Activated CD4-positive, alpha-beta T cell treated with anti-CD3 and anti-CD28 coated beads, Interleukin-2, amount 10 ng/mL, durations not matched to agents 7 days and 5 days (primary cell): ENCODE results near the gene PRDM12. TPM values are rescaled to one million over a fixed set of nuclear protein-coding genes. Genes with fewer than 3 reads are reported as not detected.

Experiments
- CTCF ChIA-PET: fragments of 350-600 bp; sonication (Branson Sonifier 250); formaldehyde crosslinking; loops from one replicate; lab custom pipeline; 2021; ENCODE audit warnings: antibody characterized with exemption; lab: Charles Lee
- POLR2A ChIA-PET: fragments of 350-600 bp; sonication (Branson Sonifier 250); formaldehyde crosslinking; loops from one replicate; lab custom pipeline; 2021; ENCODE audit warnings: antibody characterized with exemption; lab: Charles Lee
- DNase-seq: peaks from one replicate; pipeline ENCODE4 v3.0.0-alpha.2; 2020
- H3K27ac Mint-ChIP-seq: one replicate; pipeline ENCODE4 v1.8.0; 2021; ENCODE audit warnings: mild to moderate bottlenecking, moderate library complexity, mixed read lengths
- H3K27me3 Mint-ChIP-seq: one replicate; pipeline ENCODE4 v1.8.0; 2021; ENCODE audit warnings: mixed read lengths
- H3K36me3 Mint-ChIP-seq: one replicate; pipeline ENCODE4 v1.8.0; 2021; ENCODE audit warnings: low read depth, mixed read lengths
- H3K4me1 Mint-ChIP-seq: one replicate; pipeline ENCODE4 v1.8.0; 2021; ENCODE audit warnings: mixed read lengths
- H3K4me3 Mint-ChIP-seq: one replicate; pipeline ENCODE4 v1.8.0; 2021; ENCODE audit warnings: mild to moderate bottlenecking, moderate library complexity, mixed read lengths
- H3K9me3 Mint-ChIP-seq: one replicate; pipeline ENCODE4 v1.8.0; 2021; ENCODE audit warnings: mixed read lengths
- total RNA-seq, 2 experiments: library from RNA; stranded (reverse); gene quantifications; one replicate each; pipeline ENCODE4 v1.2.3, GENCODE V29; 2021

The PRDM12 gene
- total RNA-seq, 2 experiments from 2014 or later: not detected

DNA sequence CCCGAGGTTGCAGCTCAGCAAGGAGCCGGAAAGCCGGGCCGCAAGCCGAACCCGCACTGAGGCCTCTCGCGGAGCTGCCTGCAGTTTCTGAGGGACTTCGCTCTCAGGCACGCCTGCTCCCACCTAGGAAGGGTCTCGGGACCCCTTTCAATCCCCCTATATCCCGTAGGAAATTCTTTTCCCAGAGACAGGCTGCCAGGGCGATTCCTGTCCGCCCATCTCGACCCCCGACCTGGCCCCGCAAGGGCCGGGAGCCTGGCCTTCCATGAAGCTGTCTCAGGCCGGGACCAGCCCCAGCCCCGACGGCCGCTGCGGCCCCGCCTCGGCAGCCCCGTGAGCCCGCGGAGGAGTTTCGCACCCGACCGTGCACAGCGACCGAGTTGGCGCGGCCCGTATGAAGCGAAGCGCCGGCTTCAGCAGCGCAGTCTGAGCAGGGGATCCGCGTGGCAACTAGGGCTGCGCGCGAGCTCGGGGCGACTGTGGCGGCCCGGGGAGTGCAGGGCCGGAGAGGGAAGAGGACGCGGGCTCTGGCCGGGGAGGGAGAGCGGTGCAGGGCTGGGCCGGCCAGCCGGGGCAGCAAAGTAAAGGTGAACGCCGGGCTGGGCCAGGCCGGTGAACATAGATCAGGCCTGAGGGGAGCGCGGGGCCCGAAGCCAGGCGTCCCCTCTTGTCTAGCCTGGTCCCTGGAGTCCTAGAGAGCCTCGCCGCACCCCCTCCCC is 977 bp upstream of the PRDM12 start:
- ChIA-PET CTCF (interaction anchor here (0.6 kb wide), 1 partner anchor 397 kb away, joined by 3 read pairs; no protein-coding TSS in a partner anchor), POLR2A (no interaction called here)
- no peak for DNase-seq
- Mint-ChIP-seq H3K9me3 (no peaks in the 10 kb centered on the region), H3K27ac (peak overlapping the region; percentile 50), H3K36me3 (peaks cover 3% of the 10 kb centered on the region), H3K27me3 (peaks cover 73% of the 10 kb centered on the region), H3K4me1 (peaks cover 10% of the 10 kb centered on the region), H3K4me3 (no peak overlapping the region)

DNA sequence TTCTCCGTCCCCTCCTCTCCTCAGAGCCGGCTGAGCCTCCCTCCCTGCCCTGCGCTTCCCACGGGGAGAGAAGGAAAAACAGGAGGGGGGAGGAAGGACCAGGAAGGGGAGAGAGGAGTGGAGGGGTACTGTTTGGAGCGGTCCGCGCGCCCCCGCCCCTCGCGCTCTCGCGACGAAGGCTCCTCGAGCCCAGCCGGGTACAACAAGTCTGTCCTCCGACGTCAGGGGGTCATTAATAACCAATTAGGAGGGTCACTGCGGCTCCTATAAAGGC is 480 bp upstream of the PRDM12 start:
- peaks cover 71% of the 10 kb centered on the region for H3K27me3 Mint-ChIP-seq
- peaks cover 3% of the 10 kb centered on the region for H3K36me3 Mint-ChIP-seq
- POLR2A ChIA-PET: no interaction called here
- CTCF ChIA-PET: no interaction called here
- no peak overlapping the region for H3K4me3 Mint-ChIP-seq
- DNase-seq: no peak
- H3K27ac Mint-ChIP-seq: no peak overlapping the region
- H3K4me1 Mint-ChIP-seq: peaks cover 8% of the 10 kb centered on the region
- H3K9me3 Mint-ChIP-seq: no peaks in the 10 kb centered on the region

DNA sequence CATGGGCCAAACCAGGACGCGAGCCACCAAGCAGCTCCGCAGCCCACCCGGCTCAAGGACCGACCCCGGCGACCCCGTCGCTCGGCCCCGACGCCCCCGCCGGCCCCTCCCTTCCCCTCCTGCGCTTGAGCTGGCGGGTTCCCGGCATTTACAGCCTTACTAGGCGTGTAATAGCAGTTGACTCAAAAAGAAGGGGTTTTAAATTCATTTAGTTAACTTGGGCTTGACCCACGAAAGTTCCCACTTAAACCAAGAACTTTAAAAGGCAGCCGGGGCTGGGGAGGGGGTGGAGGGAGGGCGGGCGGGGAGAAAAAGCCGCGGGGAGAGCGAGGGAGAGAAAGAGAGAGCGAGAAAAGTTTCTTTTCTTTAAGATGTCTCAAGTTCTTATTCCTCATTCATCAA is 636 bp downstream of the PRDM12 start:
- peaks cover 3% of the 10 kb centered on the region for H3K36me3 Mint-ChIP-seq
- peaks cover 7% of the 10 kb centered on the region for H3K4me1 Mint-ChIP-seq
- H3K4me3 Mint-ChIP-seq: no peak overlapping the region
- ChIA-PET POLR2A (no interaction called here), CTCF (no interaction called here)
- peak overlapping the region; percentile 50 for H3K27ac Mint-ChIP-seq
- no peak for DNase-seq
- no peaks in the 10 kb centered on the region for H3K9me3 Mint-ChIP-seq
- H3K27me3 Mint-ChIP-seq: peaks cover 64% of the 10 kb centered on the region

DNA sequence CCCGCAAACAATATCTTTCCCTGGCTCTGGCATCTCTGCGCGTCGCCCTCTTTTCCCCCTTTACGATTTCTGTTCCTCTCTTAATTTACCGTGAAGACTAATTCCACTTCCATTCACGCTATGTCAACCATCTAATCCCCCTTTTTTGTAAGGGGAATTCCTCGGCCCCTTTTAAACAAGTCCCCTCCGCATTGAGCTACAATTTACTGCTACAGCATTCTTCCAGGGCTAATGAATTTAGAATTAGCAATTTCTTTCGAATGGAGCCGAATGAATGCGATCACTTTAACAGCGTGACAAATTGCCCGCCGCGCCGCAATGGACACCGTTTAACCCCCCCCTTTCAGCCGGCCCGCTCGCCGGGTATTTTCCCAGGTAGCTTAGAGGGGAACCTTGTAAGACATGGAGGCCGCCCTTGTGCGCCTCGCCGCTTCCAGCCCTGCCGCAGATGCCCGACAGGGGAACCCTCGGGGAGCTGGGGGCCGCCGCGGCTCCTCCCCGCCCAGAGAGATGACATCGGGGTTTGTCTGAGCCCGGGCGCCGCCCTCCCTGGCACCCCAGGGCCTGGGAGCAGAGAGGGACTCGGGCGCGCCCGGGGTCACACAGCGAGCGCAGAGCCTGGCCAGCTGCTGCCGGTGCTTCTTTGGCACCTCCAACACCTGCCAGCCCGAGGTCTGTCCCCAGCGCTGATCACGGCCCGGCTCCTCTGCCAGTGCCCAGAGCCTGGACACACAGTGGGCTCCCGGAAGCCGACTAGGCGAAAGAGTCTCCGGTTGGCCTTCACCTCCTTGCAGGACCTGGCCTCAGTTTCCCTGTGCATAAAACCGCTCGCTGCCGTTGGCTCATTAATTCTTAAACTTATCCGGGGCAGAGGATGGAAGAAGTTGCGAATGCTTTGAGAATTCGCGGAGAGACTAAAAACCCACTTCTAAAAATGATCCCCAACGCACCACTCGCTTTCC is 1.3 kb downstream of the PRDM12 start:
- Mint-ChIP-seq H3K27me3 (peaks cover 65% of the 10 kb centered on the region), H3K9me3 (no peaks in the 10 kb centered on the region), H3K27ac (peak overlapping the region; percentile 50), H3K36me3 (peaks cover 3% of the 10 kb centered on the region), H3K4me3 (no peak overlapping the region), H3K4me1 (peaks cover 7% of the 10 kb centered on the region)
- no peak for DNase-seq
- CTCF ChIA-PET: no interaction called here
- POLR2A ChIA-PET: no interaction called here

DNA sequence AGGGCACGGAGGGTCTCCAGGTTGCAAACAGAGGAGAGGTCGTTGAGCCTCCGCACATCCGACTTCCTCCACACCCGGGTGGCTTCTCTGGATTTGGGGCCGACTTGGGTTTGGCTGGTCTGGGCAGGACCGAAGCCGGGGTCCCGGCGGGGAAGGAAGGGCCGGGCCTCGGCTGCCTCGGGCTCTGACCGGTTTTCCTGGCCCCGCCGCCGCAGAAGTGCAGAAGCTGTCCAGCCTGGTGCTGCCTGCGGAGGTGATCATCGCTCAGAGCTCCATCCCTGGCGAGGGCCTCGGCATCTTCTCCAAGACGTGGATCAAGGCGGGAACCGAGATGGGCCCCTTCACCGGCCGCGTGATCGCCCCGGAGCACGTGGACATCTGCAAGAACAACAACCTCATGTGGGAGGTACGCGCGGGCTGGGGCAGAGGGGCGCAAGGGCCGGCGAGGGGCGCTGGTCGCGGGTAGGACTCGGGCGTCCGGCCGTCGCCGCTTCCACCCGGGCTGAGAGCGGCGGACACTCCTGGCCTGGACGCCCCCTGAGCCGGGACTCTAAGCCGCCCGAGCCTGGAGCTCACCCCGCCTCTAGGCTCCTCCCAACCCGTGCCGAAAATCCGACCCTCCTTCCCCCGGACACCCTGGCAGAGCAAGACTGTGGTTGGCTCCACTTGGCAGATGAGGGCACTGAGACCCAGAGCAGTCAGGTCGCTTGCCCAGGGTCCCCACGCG is 2.2 kb downstream of the PRDM12 start:
- POLR2A ChIA-PET: no interaction called here
- Mint-ChIP-seq H3K9me3 (no peaks in the 10 kb centered on the region), H3K27ac (peak overlapping the region; percentile 31), H3K27me3 (peaks cover 66% of the 10 kb centered on the region), H3K4me1 (peaks cover 7% of the 10 kb centered on the region), H3K36me3 (peaks cover 3% of the 10 kb centered on the region), H3K4me3 (no peak overlapping the region)
- CTCF ChIA-PET: interaction anchor here (1.3 kb wide), 1 partner anchor 35 kb away, joined by 3 read pairs; no protein-coding TSS in a partner anchor
- DNase-seq: no peak

DNA sequence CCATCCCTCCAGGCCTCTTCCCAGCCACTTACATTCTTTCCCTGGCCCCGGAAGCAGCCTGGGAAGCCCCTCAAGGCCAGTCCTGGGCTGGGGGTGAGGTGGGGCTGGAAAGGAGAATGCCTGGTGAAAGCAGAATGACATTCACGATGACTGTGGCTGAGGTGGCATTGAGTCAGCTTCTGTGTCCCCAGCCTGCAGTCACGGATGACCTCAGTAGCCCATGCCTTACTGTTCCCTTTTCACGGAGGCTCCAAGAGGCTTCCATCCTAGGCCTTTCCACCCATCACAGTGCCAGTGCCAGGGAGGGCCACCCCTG is 2.7 kb downstream of the PRDM12 start:
- ChIA-PET CTCF (interaction anchor here (1.3 kb wide), 1 partner anchor 34 kb away, joined by 3 read pairs; no protein-coding TSS in a partner anchor), POLR2A (no interaction called here)
- Mint-ChIP-seq H3K36me3 (peaks cover 3% of the 10 kb centered on the region), H3K27me3 (peaks cover 65% of the 10 kb centered on the region), H3K4me1 (peaks cover 7% of the 10 kb centered on the region), H3K4me3 (no peak overlapping the region), H3K9me3 (no peaks in the 10 kb centered on the region), H3K27ac (peak overlapping the region; percentile 31)
- DNase-seq: no peak

DNA sequence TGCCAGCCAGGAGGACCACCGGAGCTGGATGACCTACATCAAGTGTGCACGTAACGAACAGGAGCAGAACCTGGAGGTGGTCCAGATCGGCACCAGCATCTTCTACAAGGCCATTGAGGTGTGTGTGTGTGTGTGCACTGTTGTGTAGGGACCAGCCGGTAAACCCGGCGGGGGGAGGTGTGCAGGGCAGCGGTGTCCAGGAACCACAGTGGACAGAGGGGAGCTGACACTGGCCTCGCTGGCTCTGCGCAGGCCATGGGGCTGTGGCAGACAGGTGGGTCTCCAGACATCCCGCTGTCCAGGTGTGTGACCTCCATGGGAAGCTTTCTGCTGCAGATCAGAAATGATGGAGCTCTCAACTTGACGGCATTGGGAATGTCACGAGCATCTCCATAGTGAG is 3.8 kb downstream of the PRDM12 start:
- Mint-ChIP-seq H3K27ac (no peak overlapping the region), H3K9me3 (no peaks in the 10 kb centered on the region), H3K27me3 (peaks cover 54% of the 10 kb centered on the region), H3K4me3 (no peak overlapping the region), H3K4me1 (peaks cover 3% of the 10 kb centered on the region), H3K36me3 (peaks cover 3% of the 10 kb centered on the region)
- POLR2A ChIA-PET: no interaction called here
- CTCF ChIA-PET: interaction anchor here (1.3 kb wide), 1 partner anchor 33 kb away, joined by 3 read pairs; no protein-coding TSS in a partner anchor
- DNase-seq: no peak

DNA sequence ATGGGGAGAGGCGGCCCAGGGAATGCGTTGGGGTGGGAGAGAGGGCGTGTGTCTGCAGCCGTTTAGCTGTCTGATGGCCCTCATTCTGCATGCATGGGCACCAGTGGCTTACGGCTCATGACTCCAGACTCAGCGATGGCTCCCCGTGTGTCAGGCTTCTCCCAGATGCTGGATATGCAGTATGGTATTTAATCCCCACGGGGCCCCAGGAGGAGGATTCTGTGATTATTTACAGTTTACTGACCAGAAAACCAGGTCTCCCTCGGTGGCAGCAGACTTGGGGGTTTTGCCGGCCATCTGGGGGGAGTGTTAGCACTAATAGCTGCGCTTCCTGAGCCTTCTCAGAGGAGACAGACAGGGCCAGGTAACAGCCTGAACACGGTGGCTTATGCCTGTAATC is 4.3 kb downstream of the PRDM12 start:
- Mint-ChIP-seq H3K36me3 (peaks cover 3% of the 10 kb centered on the region), H3K9me3 (no peaks in the 10 kb centered on the region), H3K4me1 (peaks cover 3% of the 10 kb centered on the region), H3K4me3 (no peak overlapping the region), H3K27me3 (peaks cover 49% of the 10 kb centered on the region), H3K27ac (no peak overlapping the region)
- no peak for DNase-seq
- POLR2A ChIA-PET: no interaction called here
- CTCF ChIA-PET: no interaction called here

DNA sequence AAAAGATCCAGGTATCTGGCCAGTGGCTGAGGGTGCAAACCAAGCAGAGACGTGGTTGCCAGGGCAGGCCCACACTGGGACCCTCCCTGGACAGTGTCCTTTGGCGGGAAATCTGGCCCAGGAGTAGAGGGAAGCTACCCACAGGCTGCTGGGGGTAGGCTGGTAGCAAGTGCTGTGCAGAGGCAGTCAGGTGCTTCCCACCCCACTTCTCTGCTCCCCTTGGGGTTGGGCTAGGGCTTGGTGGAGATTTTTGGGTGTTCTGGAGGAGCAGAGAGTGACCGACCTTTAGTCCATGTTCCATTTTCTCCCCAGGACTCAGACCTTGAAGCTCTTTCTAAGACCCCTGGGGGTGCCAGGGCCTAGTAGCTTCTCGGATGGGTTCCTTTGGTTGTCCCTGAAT is 5.6 kb downstream of the PRDM12 start:
- DNase-seq: no peak
- Mint-ChIP-seq H3K9me3 (no peaks in the 10 kb centered on the region), H3K27me3 (peaks cover 39% of the 10 kb centered on the region), H3K4me3 (no peak overlapping the region), H3K27ac (no peak overlapping the region), H3K4me1 (peaks cover 3% of the 10 kb centered on the region), H3K36me3 (peaks cover 3% of the 10 kb centered on the region)
- CTCF ChIA-PET: no interaction called here
- POLR2A ChIA-PET: interaction anchor here (0.7 kb wide), 1 partner anchor 31 kb away, joined by 6 read pairs; no protein-coding TSS in a partner anchor

DNA sequence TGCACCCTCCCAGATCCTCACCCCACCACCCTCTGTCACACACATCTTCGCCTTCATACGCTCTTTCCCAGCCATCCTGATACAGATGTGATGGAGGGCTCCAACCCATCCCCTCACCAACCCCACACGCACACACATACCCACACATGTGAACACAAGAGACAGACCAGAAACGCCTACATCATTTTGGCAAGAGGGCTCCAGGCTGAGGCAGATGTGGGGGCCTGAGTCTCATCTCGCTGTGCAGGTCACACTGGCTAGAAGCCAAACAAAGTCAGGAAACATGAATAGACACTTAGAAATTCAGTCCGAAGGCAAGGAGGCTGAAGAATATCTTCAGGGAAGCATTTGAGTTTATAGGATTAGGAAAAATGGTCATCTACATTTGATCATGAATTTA is 6.2 kb downstream of the PRDM12 start:
- Mint-ChIP-seq H3K27ac (no peak overlapping the region), H3K4me1 (no peaks in the 10 kb centered on the region), H3K4me3 (no peak overlapping the region), H3K27me3 (peaks cover 33% of the 10 kb centered on the region), H3K36me3 (no peaks in the 10 kb centered on the region), H3K9me3 (no peaks in the 10 kb centered on the region)
- DNase-seq: no peak
- CTCF ChIA-PET: no interaction called here
- POLR2A ChIA-PET: no interaction called here

DNA sequence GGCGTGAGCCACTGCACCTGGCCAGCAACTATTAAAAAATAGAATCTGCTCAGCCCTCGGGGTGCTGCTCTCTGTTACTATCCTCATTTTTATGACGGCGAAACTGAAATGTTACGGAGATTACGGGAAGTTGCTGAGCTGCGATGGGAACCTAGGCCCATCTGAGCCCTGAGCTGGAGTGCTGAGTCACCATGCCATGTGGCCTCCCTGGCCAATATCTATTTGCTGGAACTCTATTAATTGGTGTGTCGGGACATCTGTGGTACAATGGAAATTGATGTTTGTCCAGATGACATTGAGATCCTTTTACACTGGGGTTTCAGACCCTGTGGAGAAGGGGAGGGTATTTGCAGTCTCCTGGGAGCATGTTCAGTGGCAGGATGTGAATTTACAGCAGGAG is 8.1 kb downstream of the PRDM12 start:
- H3K9me3 Mint-ChIP-seq: no peaks in the 10 kb centered on the region
- DNase-seq: no peak
- H3K27ac Mint-ChIP-seq: no peak overlapping the region
- no peaks in the 10 kb centered on the region for H3K36me3 Mint-ChIP-seq
- POLR2A ChIA-PET: no interaction called here
- H3K27me3 Mint-ChIP-seq: peaks cover 18% of the 10 kb centered on the region
- H3K4me1 Mint-ChIP-seq: no peaks in the 10 kb centered on the region
- CTCF ChIA-PET: no interaction called here
- no peak overlapping the region for H3K4me3 Mint-ChIP-seq

DNA sequence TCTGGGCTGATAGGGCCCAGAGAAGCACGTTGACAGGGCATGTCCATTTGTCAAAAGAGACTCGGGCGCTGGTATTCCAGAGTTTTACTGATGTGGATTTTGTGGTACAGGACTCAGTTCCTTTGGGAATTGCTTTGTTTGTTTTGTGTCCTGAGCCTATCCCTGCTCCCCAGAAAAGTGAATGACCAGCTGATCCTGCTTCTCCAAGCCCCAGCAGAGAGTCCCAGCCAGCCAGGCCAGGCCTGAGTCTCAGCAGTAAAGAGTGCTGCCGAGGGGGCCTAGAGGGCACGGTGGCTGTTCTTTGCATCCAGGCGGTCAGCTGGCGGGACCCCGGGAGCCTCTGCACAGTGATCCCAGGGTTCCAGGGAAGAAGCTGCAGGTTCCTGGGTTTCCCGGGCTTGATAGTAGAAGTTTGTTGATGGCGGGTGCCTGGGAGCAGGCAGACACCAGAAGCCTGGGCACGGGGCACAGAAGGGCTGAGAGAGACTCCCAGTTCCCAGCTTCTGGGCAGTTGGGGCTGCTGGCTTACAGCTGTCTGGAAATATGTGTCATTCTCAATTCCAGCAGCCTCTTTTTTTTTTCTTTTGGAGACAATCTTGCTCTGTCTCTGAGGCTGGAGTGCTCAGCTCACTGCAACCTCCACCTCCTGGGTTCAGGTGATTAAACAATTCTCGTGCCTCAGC is 8.7 kb downstream of the PRDM12 start:
- Mint-ChIP-seq H3K27me3 (peaks cover 14% of the 10 kb centered on the region), H3K9me3 (no peaks in the 10 kb centered on the region), H3K4me1 (no peaks in the 10 kb centered on the region), H3K27ac (no peak overlapping the region), H3K36me3 (no peaks in the 10 kb centered on the region), H3K4me3 (no peak overlapping the region)
- POLR2A ChIA-PET: interaction anchor here (0.7 kb wide), 1 partner anchor 349 kb away, joined by 4 read pairs; no protein-coding TSS in a partner anchor
- DNase-seq: no peak
- CTCF ChIA-PET: interaction anchor here (0.7 to 1.0 kb wide), 2 partner anchors 10 to 201 kb away, joined by 3 read pairs; no protein-coding TSS in a partner anchor
